H9 (cell line): ENCODE data around the gene FCHSD2. TPM values are rescaled to one million over a fixed set of nuclear protein-coding genes. Genes with fewer than 3 reads are reported as not detected.

ENCODE experiments used
- DNase-seq: peaks from one replicate; pipeline ENCODE4 v3.0.0-alpha.2; 2017
- H2AFZ ChIP-seq: one replicate; pipeline ENCODE4 v1.6.1; 2013; ENCODE audit warnings: mild to moderate bottlenecking, low read length, control low read depth, moderate library complexity
- H2AK5ac ChIP-seq: 2 replicates; pipeline ENCODE4 v1.6.1; 2013; ENCODE audit warnings: low read length, control low read depth, mixed read lengths; ENCODE audit not compliant: insufficient read length
- H2BK120ac ChIP-seq: one replicate; pipeline ENCODE4 v1.6.1; 2013; ENCODE audit warnings: low read depth, mild to moderate bottlenecking, low read length, control low read depth, inconsistent platforms; ENCODE audit not compliant: poor library complexity, severe bottlenecking
- H2BK12ac ChIP-seq: 2 replicates; pipeline ENCODE4 v1.6.1; 2013; ENCODE audit warnings: low read length, control low read depth, mixed read lengths, low read depth; ENCODE audit not compliant: insufficient read length
- H2BK15ac ChIP-seq: 2 replicates; pipeline ENCODE4 v1.6.1; 2013; ENCODE audit warnings: low read depth, low read length, control low read depth
- H2BK20ac ChIP-seq: one replicate; pipeline ENCODE4 v1.6.1; 2013; ENCODE audit warnings: low read depth, mild to moderate bottlenecking, low read length, control low read depth, inconsistent platforms; ENCODE audit not compliant: poor library complexity, severe bottlenecking
- H2BK5ac ChIP-seq: 2 replicates; pipeline ENCODE4 v1.6.1; 2013; ENCODE audit warnings: low read length, control low read depth, mixed read lengths; ENCODE audit not compliant: insufficient read length
- H3K14ac ChIP-seq: 2 replicates; pipeline ENCODE4 v1.6.1; 2013; ENCODE audit warnings: low read length, control low read depth; ENCODE audit not compliant: insufficient read depth
- H3K18ac ChIP-seq: 2 replicates; pipeline ENCODE4 v1.6.1; 2013; ENCODE audit warnings: low read depth, mild to moderate bottlenecking, mixed read lengths, low read length, control low read depth; ENCODE audit not compliant: insufficient read length
- H3K23ac ChIP-seq: 2 replicates; pipeline ENCODE4 v1.6.1; 2013; ENCODE audit warnings: low read length, control low read depth, mixed read lengths, low read depth; ENCODE audit not compliant: insufficient read length
- H3K23me2 ChIP-seq: 2 replicates; pipeline ENCODE4 v1.6.1; 2013; ENCODE audit warnings: low read depth, mild to moderate bottlenecking, mixed read lengths, low read length, control low read depth; ENCODE audit not compliant: insufficient read length, poor library complexity, severe bottlenecking
- H3K27ac ChIP-seq: 2 replicates; pipeline ENCODE4 v1.5.1; 2013; ENCODE audit warnings: low read length, control low read depth, mixed read lengths, low read depth; ENCODE audit not compliant: insufficient read length
- H3K27me3 ChIP-seq: 2 replicates; pipeline ENCODE4 v1.6.1; 2013; ENCODE audit warnings: low read length, control low read depth, inconsistent platforms; ENCODE audit not compliant: insufficient read depth
- H3K4ac ChIP-seq: 2 replicates; pipeline ENCODE4 v1.6.1; 2013; ENCODE audit warnings: low read depth, mild to moderate bottlenecking, control low read depth, inconsistent platforms, low read length, moderate library complexity
- H3K4me1 ChIP-seq: 2 replicates; pipeline ENCODE4 v1.6.1; 2013; ENCODE audit warnings: low read length, control low read depth, inconsistent platforms; ENCODE audit not compliant: insufficient read depth
- H3K4me2 ChIP-seq: 2 replicates; pipeline ENCODE4 v1.6.1; 2013; ENCODE audit warnings: low read length, control low read depth, mixed read lengths; ENCODE audit not compliant: insufficient read length, insufficient read depth
- H3K56ac ChIP-seq: 2 replicates; pipeline ENCODE4 v1.6.1; 2013; ENCODE audit warnings: low read depth, mild to moderate bottlenecking, mixed read lengths, low read length, control low read depth; ENCODE audit not compliant: insufficient read length
- H3K79me1 ChIP-seq: 2 replicates; pipeline ENCODE4 v1.6.1; 2013; ENCODE audit warnings: low read depth, mild to moderate bottlenecking, moderate library complexity, low read length, control low read depth, inconsistent platforms; ENCODE audit not compliant: insufficient read depth, poor library complexity, severe bottlenecking
- H3K79me2 ChIP-seq: 2 replicates; pipeline ENCODE4 v1.6.1; 2013; ENCODE audit warnings: low read length, control low read depth, inconsistent platforms; ENCODE audit not compliant: insufficient read depth
- H3K9ac ChIP-seq: 2 replicates; pipeline ENCODE4 v1.6.1; 2013; ENCODE audit warnings: low read length, control low read depth, mixed read lengths; ENCODE audit not compliant: insufficient read length; ENCODE audit errors: extremely low read depth
- H3K9me3 ChIP-seq: one replicate; pipeline ENCODE4 v1.6.1; 2013; ENCODE audit warnings: low read depth, low read length, inconsistent platforms; ENCODE audit not compliant: control insufficient read depth
- H3T11ph ChIP-seq: one replicate; pipeline ENCODE4 v1.6.1; 2013; ENCODE audit warnings: mild to moderate bottlenecking, low read length, control low read depth, inconsistent platforms
- H4K20me1 ChIP-seq: one replicate; pipeline ENCODE4 v1.6.1; 2013; ENCODE audit not compliant: control insufficient read depth, insufficient read length, insufficient read depth
- H4K5ac ChIP-seq: 2 replicates; pipeline ENCODE4 v1.6.1; 2013; ENCODE audit warnings: low read depth, mild to moderate bottlenecking, mixed read lengths, low read length, control low read depth; ENCODE audit not compliant: insufficient read length
- H4K8ac ChIP-seq: replicated peaks from 2 replicates; pipeline ENCODE4 v1.6.1; 2013; ENCODE audit warnings: low read length, control low read depth, mixed read lengths, low read depth; ENCODE audit not compliant: insufficient read length
- H4K91ac ChIP-seq: 2 replicates; pipeline ENCODE4 v1.6.1; 2013; ENCODE audit warnings: low read depth, mild to moderate bottlenecking, moderate library complexity, mixed read lengths, low read length, control low read depth; ENCODE audit not compliant: insufficient read length
- H3K27ac Mint-ChIP-seq, 3 experiments: 2 replicates in 2 of 3; 3 replicates in 1 of 3; pipeline ENCODE4 v1.8.0; 2020 to 2021; ENCODE audit warnings: mixed read lengths in 3 of 3, mild to moderate bottlenecking in 1 of 3, moderate library complexity in 1 of 3
- H3K27me3 Mint-ChIP-seq: 2 replicates; pipeline ENCODE4 v1.8.0; 2021; ENCODE audit warnings: low read depth, mild to moderate bottlenecking, moderate library complexity, mixed read lengths
- H3K36me3 Mint-ChIP-seq, 3 experiments: 2 replicates in 2 of 3; 3 replicates in 1 of 3; pipeline ENCODE4 v1.8.0; 2020 to 2021; ENCODE audit warnings: low read depth in 3 of 3, mixed read lengths in 3 of 3; ENCODE audit not compliant: insufficient read depth in 1 of 3
- H3K4me1 Mint-ChIP-seq, 2 experiments: 2 replicates each; pipeline ENCODE4 v1.8.0; 2020; ENCODE audit warnings: mixed read lengths in 2 of 2
- H3K4me3 Mint-ChIP-seq, 2 experiments: 2 replicates in 1 of 2; 3 replicates in 1 of 2; pipeline ENCODE4 v1.8.0; 2020 to 2021; ENCODE audit warnings: mild to moderate bottlenecking in 2 of 2, mixed read lengths in 2 of 2, moderate library complexity in 1 of 2
- H3K9me3 Mint-ChIP-seq, 2 experiments: 2 replicates in 1 of 2; 3 replicates in 1 of 2; pipeline ENCODE4 v1.8.0; 2020; ENCODE audit warnings: mild to moderate bottlenecking in 2 of 2, mixed read lengths in 2 of 2, moderate library complexity in 1 of 2
- WGBS: extraction: QIAGEN DNeasy Blood & Tissue Kit; methylation state at CpG from one replicate; pipeline ENCODE4 v1.1.7; 2013; ENCODE audit warnings: missing lambda C conversion rate, low lambda C conversion rate, mixed read lengths; ENCODE audit not compliant: insufficient read length; ENCODE audit errors: extremely low coverage; 5-methylcytosine and 5-hydroxymethylcytosine counted together
- total RNA-seq: library from RNA; stranded (reverse); gene quantifications from 2 replicates; pipeline ENCODE4 v1.2.1, GENCODE V29; 2021
- TF ChIP-seq, protein P1 (sequence below): fragments of 200-600 bp; sonication (generic); conservative IDR thresholded peaks from 3 replicates; pipeline ENCODE4 v1.8.0; 2021; ENCODE audit warnings: antibody characterized with exemption, mild to moderate bottlenecking

Gene FCHSD2
- total RNA-seq, 1 experiment from 2014 or later, result 17.8 TPM

DNA sequence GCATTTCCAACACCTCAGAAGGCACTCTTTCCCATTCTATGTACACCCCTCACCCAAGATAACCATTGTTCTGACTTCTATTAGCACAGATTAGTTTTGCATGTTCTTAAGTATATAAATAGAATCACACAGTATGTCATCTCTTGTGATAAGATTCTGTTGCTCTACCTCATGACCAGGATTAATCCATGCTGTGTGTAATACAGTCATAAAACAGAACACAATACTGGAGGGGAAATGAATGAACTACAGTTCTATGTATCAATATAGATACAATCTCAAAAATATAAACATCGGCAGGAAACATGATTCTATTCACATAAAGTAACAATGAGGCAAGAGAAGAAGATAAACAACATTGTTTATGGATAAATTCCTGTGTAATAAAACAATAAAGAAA is 176.4 kb downstream of the FCHSD2 start:
- TF ChIP-seq, protein P1, sequence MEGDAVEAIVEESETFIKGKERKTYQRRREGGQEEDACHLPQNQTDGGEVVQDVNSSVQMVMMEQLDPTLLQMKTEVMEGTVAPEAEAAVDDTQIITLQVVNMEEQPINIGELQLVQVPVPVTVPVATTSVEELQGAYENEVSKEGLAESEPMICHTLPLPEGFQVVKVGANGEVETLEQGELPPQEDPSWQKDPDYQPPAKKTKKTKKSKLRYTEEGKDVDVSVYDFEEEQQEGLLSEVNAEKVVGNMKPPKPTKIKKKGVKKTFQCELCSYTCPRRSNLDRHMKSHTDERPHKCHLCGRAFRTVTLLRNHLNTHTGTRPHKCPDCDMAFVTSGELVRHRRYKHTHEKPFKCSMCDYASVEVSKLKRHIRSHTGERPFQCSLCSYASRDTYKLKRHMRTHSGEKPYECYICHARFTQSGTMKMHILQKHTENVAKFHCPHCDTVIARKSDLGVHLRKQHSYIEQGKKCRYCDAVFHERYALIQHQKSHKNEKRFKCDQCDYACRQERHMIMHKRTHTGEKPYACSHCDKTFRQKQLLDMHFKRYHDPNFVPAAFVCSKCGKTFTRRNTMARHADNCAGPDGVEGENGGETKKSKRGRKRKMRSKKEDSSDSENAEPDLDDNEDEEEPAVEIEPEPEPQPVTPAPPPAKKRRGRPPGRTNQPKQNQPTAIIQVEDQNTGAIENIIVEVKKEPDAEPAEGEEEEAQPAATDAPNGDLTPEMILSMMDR, result no peak
- H2BK12ac ChIP-seq, result no peak overlapping the region
- H3K27me3 ChIP-seq, result no peaks in the 10 kb centered on the region
- no peak overlapping the region for H3K18ac ChIP-seq
- H4K8ac ChIP-seq, result no peak overlapping the region
- no peak overlapping the region for H2AFZ ChIP-seq
- H3K79me2 ChIP-seq, result no peaks in the 10 kb centered on the region
- H3K9ac ChIP-seq, result no peak overlapping the region
- no peak overlapping the region for H3K56ac ChIP-seq
- H3K4me1 ChIP-seq, result no peaks in the 10 kb centered on the region
- no peak overlapping the region for H4K5ac ChIP-seq
- no peaks in the 10 kb centered on the region for H3K23me2 ChIP-seq
- no peak overlapping the region for H2AK5ac ChIP-seq
- no peak overlapping the region for H3K23ac ChIP-seq
- no peaks in the 10 kb centered on the region for H4K20me1 ChIP-seq
- no peak overlapping the region for H2BK20ac ChIP-seq
- Mint-ChIP-seq H3K4me3 (no peak overlapping the region), H3K36me3 (0 out of 7 replicates have a peak, but pooled peaks cover 0 to 2% (median 0%) of the 10 kb centered on the region in 3 experiments), H3K27me3 (no peaks in the 10 kb centered on the region), H3K9me3 (no peaks in the 10 kb centered on the region), H3K27ac (no peak overlapping the region), H3K4me1 (peaks cover 0 to 6% of the 10 kb centered on the region in 2 experiments; a peak in 2 of 4 replicates)
- H4K91ac ChIP-seq, result no peak overlapping the region
- H2BK5ac ChIP-seq, result no peak overlapping the region
- H3T11ph ChIP-seq, result no peak overlapping the region
- H3K27ac ChIP-seq, result no peak overlapping the region
- no peaks in the 10 kb centered on the region for H3K79me1 ChIP-seq
- no peak overlapping the region for H2BK15ac ChIP-seq
- H3K4ac ChIP-seq, result no peak overlapping the region
- H3K14ac ChIP-seq, result no peak overlapping the region
- no peak for DNase-seq
- no peak overlapping the region for H3K4me2 ChIP-seq
- no CpG with 5 or more reads among the region's 1 CpG for WGBS
- no peaks in the 10 kb centered on the region for H3K9me3 ChIP-seq
- H2BK120ac ChIP-seq, result no peak overlapping the region
